Stimulated activated naive CD8-positive, alpha-beta T cell treated with anti-CD3 and anti-CD28 coated beads, Interleukin-15, amount 100 ng/mL, for 72 hours (primary cell): ENCODE results near the gene NQO1.
"Not testable (repeated sequence)": the region's sequence is repeated elsewhere in the genome, so short reads cannot be mapped to it uniquely, and the experiment has no call there.

Experiments
- ATAC-seq: fragments of 150-1000 bp; cut with Tn5 transposase; 2 replicates; pipeline ENCODE4 v1.10.0; 2021; ENCODE audit warnings: mild to moderate bottlenecking, moderate library complexity
- DNase-seq, 2 donors: peaks; one replicate each; pipeline ENCODE4 v3.0.0; 2021 to 2022
- H3K27ac Mint-ChIP-seq, 2 donors: one replicate each; pipeline ENCODE4 v1.8.0; 2022; ENCODE audit warnings: mild to moderate bottlenecking in 2 of 2, mixed read lengths in 2 of 2, moderate library complexity in 2 of 2
- H3K27me3 Mint-ChIP-seq: one replicate; pipeline ENCODE4 v1.8.0; 2022; ENCODE audit warnings: mixed read lengths
- H3K4me1 Mint-ChIP-seq: one replicate; pipeline ENCODE4 v1.8.0; 2022; ENCODE audit warnings: mild to moderate bottlenecking, mixed read lengths
- H3K4me3 Mint-ChIP-seq, 2 donors: one replicate each; pipeline ENCODE4 v1.8.0; 2022; ENCODE audit warnings: mild to moderate bottlenecking in 2 of 2, mixed read lengths in 2 of 2, moderate library complexity in 1 of 2
- H3K9me3 Mint-ChIP-seq, 2 donors: one replicate each; pipeline ENCODE4 v1.8.0; 2022; ENCODE audit warnings: mixed read lengths in 2 of 2

The NQO1 gene

GRCh38 chr16:69726313-69727060, at the start of gene NQO1:
NQO1 (minus strand) TSS chr16:69726560; CDS start chr16:69726439, 121 bp downstream.
- Mint-ChIP-seq H3K27me3 (no peaks in the 10 kb centered on the region), H3K4me3 (peak within 1 kb of the TSS; percentile 95 to 99), H3K4me1 (peaks cover 48% of the 10 kb centered on the region), H3K9me3 (no peaks in the 10 kb centered on the region), H3K27ac (peak within 1 kb of the TSS; percentile 96 to 98)
- DNase-seq (peak; percentile 89 to 93), ATAC-seq (peak; percentile 100)

GRCh38 chr16:69775563-69775962, 49.2 kb upstream of the NQO1 start:
- Mint-ChIP-seq H3K27ac (peak overlapping the region in 1 of 2 donors; percentile 35), H3K27me3 (no peaks in the 10 kb centered on the region), H3K4me1 (peaks cover 46% of the 10 kb centered on the region), H3K4me3 (no peak overlapping the region), H3K9me3 (peaks cover 11 to 24% of the 10 kb centered on the region in 2 donors)
- ATAC-seq (no peak), DNase-seq (no peak)

- Mint-ChIP-seq H3K4me1 (peaks cover 45% of the 10 kb centered on the region), H3K27ac (no peak overlapping the region), H3K27me3 (no peaks in the 10 kb centered on the region), H3K9me3 (peaks cover 11 to 24% of the 10 kb centered on the region in 2 donors), H3K4me3 (peak overlapping the region; percentile 25 to 33)
- ATAC-seq, result no peak
- DNase-seq, result no peak
Measured at GRCh38 chr16:69773260-69773947, 47.0 kb upstream of the NQO1 start.

DNA sequence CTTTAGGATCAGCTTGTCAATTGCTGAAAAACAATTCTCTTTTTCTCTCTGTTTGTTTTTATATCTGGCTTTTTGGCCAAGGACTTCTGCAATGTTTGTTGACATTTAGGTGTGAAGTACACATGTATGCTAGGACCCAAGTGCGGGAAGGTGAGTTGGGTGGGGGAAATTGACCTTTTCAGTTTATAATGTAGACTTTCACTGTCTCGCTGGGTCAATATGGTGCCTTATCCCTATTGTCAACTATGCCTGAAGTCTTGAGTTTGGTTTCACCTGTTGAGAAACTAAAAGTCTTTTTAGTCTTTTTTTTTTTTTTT, 45.2 kb upstream of the NQO1 start:
- Mint-ChIP-seq H3K27ac (no peak overlapping the region), H3K4me3 (peak overlapping the region in 1 of 2 donors; percentile 36), H3K9me3 (peaks cover 11 to 24% of the 10 kb centered on the region in 2 donors), H3K27me3 (no peaks in the 10 kb centered on the region), H3K4me1 (peaks cover 60% of the 10 kb centered on the region)
- no peak for DNase-seq
- ATAC-seq, result no peak

DNA sequence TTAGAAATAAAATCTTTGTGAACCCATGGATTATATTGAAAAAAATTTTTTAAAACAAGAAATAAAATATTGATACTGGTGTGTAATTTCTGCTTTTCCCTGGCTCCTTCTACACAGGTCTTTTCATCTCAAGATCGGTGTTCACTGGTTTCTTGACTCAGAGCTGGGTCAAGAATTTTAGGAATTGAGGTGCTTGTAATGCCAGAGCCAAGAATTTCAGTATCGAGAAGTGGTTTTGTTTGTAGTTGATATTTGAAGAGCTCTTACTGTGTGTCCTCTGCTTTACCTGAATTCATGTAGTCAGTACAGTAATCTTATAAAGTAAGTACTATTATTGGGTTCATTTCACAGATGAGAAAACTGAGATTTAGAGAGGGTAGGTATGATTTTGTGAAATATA, 43.0 kb upstream of the NQO1 start:
- H3K27me3 Mint-ChIP-seq, result no peaks in the 10 kb centered on the region
- H3K4me3 Mint-ChIP-seq, result no peak overlapping the region
- ATAC-seq (no peak), DNase-seq (no peak)
- H3K9me3 Mint-ChIP-seq, result peaks cover 0 to 6% of the 10 kb centered on the region in 2 donors
- H3K27ac Mint-ChIP-seq, result peak overlapping the region in 1 of 2 donors; percentile 20
- H3K4me1 Mint-ChIP-seq, result peaks cover 66% of the 10 kb centered on the region

DNA sequence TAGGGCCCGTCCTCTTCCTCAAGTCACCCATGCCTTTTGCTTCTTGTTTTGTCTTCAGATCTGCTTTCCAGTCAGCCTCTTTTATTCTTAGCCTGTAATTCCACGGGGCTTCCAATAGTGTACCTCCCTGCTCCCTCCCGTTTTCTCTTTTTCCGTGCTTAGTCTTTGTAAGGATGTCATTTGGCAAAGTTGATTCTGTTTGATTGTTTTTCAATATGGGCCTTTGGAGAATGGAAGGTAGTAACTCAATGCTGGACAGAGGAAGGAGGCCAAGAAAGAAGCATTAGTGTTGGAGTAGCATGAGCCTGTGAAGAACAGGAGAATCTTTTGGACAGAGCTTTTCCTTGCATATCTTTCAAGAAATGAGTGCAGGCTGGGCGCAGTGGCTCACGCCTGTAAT, 42.3 kb upstream of the NQO1 start:
- Mint-ChIP-seq H3K27me3 (no peaks in the 10 kb centered on the region), H3K4me3 (peak overlapping the region in 1 of 2 donors; percentile 1), H3K9me3 (no peaks in the 10 kb centered on the region), H3K27ac (no peak overlapping the region), H3K4me1 (peaks cover 67% of the 10 kb centered on the region)
- DNase-seq (no peak), ATAC-seq (no peak)

DNA sequence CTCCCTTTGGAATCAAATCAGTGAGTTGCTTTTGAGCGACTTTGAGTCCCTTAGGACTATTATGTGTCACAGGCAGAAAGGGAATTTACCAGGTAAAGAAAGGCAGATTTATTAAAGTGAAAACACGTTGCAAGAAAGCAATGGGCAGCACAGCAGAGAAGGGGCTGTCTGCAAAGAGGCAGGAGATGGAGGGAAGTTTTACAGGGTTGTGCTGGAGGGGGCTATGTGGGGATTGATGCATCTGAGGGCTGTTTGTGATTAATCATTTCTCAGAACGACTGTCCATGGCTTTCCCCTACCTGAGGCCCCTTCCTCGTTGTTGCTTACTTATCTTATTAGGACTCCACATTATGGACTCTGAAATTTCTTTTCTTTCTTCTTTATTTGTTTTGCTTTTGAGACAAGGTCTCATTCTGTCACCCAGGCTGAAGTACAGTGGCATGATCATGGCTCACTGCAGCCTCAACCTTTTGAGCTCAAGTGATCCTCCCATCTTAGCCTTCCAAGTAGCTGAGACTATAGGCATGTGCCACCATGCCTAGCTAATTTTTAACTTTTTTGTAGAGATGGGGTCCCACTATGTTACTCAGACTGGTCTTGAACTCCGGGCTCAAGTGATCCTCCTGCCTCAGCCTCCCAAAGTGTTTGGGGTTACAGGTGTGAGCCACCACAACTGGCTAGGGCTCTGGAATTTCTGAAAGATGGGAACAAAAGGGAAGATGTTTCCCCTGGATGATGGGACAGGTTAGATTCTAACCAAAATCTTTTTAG, 41.3 kb upstream of the NQO1 start:
- Mint-ChIP-seq H3K27ac (no peak overlapping the region), H3K27me3 (no peaks in the 10 kb centered on the region), H3K4me1 (peaks cover 64% of the 10 kb centered on the region), H3K9me3 (no peaks in the 10 kb centered on the region), H3K4me3 (peak overlapping the region in 1 of 2 donors; percentile 47)
- DNase-seq, result peak in 1 of 2 donors; percentile 55
- peak; percentile 82 for ATAC-seq

DNA sequence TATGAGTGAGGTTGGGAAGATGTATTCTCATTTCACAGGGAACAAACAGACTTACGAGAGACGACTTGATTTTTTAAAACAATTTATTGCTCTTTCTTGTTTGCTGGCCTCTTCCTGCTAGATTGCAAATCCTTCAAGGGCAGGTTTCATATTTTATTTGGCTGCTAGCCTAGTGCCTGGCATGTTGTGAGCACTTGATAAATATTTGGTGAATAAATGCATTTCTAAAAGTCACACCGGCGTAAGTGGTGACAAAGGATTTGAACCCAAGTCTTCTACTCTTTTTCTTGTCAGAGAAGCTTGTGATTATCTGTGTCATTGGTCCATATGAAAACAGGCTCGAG, 37.2 kb upstream of the NQO1 start:
- DNase-seq (no peak), ATAC-seq (no peak)
- Mint-ChIP-seq H3K4me3 (peak overlapping the region in 1 of 2 donors; percentile 95), H3K9me3 (no peaks in the 10 kb centered on the region), H3K27ac (peak overlapping the region in 1 of 2 donors; percentile 67), H3K4me1 (peaks cover 55% of the 10 kb centered on the region), H3K27me3 (no peaks in the 10 kb centered on the region)

DNA sequence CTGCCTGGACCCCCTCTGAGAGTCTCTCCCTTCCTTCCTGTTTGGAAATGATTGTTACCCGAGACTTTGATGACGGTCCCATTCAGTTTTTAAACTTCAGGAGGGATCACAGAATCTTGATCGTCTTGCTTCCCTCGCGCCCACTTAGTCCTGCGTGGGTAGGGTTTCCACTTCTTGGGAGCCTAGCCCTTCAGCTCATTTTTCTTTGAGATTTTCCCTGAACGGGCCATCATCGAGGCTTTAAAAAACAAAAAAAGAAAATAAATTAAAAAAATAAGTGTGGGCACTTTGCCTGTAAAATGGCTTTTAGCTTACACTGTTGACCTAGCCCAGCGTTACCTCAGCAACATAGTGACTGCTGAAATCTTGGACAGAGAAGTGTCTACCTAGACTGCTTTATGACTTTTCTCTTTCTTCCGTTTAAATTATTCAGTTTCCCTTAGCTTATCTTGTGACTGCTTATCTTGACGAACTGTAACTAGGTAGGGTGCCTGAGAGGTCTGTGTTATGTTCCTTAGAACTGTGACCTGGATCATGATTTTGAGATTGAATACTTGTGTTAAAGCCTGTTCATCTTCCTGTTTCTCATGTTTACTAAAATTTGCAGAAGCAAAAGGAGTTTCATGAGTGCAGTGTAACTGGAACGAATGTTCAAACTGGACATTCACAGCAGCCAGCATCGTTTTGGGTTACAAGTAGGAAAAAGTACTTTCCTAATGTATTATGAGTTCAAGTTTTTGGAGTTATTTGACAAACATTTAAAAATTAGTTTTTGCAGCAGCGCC, 36.6 kb upstream of the NQO1 start:
- Mint-ChIP-seq H3K27ac (peak overlapping the region; percentile 97), H3K4me3 (peak overlapping the region; percentile 86 to 95), H3K4me1 (peaks cover 52% of the 10 kb centered on the region), H3K9me3 (no peaks in the 10 kb centered on the region), H3K27me3 (no peaks in the 10 kb centered on the region)
- peak; percentile 24 for ATAC-seq
- no peak for DNase-seq

DNA sequence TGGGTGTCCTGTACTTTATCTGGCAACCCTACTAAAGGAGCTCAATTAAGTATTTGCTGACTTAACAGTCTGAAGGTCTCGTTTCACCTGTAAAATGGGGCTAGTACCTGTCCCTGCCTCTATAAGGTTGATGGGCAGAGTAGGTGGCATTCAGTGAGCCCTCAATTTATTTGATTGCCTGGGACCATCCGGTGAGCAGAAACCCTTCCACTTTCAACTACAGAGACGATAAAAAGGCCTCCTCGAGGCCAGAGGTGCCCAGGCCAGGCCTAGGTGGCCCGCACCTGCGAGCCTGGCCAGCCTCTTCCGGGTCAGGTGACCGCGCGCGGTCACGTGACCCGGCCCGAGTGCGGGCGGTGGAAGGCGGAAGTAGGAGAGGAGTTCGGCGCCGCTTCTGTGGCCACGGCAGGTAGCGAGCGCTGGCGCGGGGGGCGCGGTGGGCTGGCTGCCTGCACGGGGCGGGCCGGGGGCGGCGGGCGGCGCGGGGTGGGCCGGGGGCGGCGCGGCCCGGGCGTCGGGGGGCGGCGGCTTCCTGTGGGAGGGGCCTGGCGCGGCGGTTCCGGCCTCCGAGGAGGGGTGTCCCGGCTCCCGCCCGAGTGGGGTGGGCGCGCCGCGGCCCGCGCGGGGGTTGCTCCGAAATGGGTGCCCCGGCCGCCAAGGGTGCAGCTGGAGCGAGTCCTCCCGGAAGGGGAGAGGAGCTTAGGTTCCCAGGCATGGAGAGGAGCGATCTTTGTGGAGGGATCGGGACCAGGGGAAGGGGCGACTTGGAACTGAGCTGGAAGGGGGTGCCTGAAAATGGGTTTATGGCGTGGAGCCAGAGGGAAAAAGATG, 35.8 kb upstream of the NQO1 start, which contains the start of gene WWP2:
Gene WWP2 (plus strand): TSS at position 350 of the 831 bp plus-strand sequence. CDS start 24,679 bp downstream, outside the sequence.
- no peaks in the 10 kb centered on the region for H3K9me3 Mint-ChIP-seq
- H3K4me3 Mint-ChIP-seq, result peak within 1 kb of the TSS; percentile 86 to 95
- H3K27me3 Mint-ChIP-seq, result no peaks in the 10 kb centered on the region
- peak within 1 kb of the TSS; percentile 99 for H3K27ac Mint-ChIP-seq
- peak; percentile 71 to 76 for DNase-seq
- H3K4me1 Mint-ChIP-seq, result peaks cover 44% of the 10 kb centered on the region
- ATAC-seq, result peak; percentile 92

DNA sequence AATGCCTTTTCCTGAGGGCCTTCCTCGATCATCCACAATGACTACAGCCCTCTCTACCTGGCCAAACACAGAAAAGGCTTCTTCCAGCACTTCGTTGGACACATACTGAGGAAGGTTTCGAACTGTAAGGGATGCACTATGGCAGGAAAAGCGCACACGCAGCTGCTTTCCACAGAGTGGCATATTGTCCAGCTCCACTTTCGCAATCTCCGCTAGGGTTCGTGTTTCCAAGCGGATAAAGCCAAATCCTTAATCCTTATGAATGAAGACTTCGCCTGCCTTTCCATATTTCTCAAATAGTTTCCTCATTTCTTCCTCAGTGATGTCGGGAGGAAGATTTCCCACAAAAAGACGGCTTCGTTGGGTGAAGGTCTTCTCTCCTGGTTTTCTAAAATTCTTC, 31.0 kb upstream of the NQO1 start:
- not testable (repeated sequence) for H3K27ac Mint-ChIP-seq, ATAC-seq

DNA sequence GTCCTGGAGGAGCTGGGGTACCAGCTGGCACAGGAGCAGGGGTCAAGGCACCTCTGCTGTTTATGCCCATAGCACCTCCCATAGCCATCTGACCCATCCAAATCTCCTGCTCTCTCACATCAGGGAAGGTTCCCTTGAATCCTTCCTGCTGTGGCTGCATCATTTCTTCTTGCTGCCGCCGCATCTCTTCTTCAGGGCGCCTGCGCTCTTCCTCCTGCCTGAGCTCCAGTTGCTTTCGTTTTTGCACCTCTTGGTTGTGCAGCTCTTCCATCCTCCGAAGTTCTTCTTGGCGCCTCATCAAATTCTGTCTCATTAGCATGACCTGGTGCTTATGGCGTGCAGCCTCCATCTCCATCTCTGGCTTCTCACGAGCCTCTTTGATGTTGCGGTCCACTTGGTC, 30.3 kb upstream of the NQO1 start:
- no peaks in the 10 kb centered on the region for H3K27me3 Mint-ChIP-seq
- no peak overlapping the region for H3K27ac Mint-ChIP-seq
- no peak for ATAC-seq
- no peak for DNase-seq
- H3K4me3 Mint-ChIP-seq, result peak overlapping the region in 1 of 2 donors; percentile 27
- H3K4me1 Mint-ChIP-seq, result peaks cover 39% of the 10 kb centered on the region
- no peaks in the 10 kb centered on the region for H3K9me3 Mint-ChIP-seq

More for the DNA sequence above, 31.0 kb upstream of the NQO1 start:
- DNase-seq, H3K4me3 Mint-ChIP-seq, H3K27me3 Mint-ChIP-seq, H3K9me3 Mint-ChIP-seq: not testable (repeated sequence)
- peaks cover 38% of the 10 kb centered on the region for H3K4me1 Mint-ChIP-seq

DNA sequence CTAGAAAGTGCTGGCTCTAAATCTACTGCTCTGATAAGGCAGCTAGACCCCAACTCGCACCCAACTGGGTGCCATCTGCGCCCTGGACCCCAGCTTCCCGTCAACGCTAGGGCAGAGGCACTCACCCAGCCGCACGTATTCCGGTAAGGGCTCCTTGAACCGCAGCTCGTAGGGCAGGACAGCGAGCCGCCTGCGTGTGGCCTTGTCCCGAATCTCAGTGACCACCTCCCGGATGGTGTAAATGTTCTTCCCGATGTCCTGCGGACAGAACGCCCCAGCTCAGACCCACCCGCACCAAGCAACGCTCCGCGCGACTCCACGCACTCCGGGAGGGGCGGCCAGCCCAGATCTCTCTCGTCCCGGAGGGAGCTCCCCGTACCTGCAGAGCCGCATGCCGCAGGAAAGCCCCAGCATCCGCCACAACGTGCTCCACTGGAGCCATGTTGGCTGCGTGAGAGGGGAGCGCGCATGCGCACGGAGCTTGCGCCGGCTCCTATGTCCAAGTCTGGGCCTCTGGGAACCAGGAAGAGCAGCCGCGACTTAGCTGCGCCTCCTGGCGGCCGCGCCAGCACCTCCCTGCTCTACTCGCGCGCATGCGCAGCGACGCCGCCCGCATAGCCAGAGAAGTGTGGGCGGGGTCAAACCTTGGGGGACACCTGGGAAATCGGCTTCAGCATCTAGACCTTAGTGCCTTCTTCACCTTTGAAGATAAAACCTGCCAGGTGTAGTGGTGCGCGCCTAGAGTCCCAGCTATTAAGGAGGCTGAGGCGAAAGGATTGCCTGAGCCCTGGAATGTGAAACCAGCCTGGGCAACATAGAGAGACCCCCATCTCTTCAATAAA, 28.3 kb upstream of the NQO1 start, which contains the start of gene NOB1:
Gene NOB1 (minus strand): TSS at position 458 of the 842 bp plus-strand sequence. CDS start 16 bp downstream, at position 442.
- peak within 1 kb of the TSS; percentile 99 to 100 for H3K27ac Mint-ChIP-seq
- peaks cover 34% of the 10 kb centered on the region for H3K4me1 Mint-ChIP-seq
- H3K4me3 Mint-ChIP-seq, result peak within 1 kb of the TSS; percentile 99 to 100
- no peaks in the 10 kb centered on the region for H3K27me3 Mint-ChIP-seq
- ATAC-seq (peak; percentile 98), DNase-seq (peak; percentile 98)
- no peaks in the 10 kb centered on the region for H3K9me3 Mint-ChIP-seq
